GM23338 (cell line): ENCODE measurements around the gene EPS8L3. TPM values are rescaled to one million over a fixed set of nuclear protein-coding genes. Genes with fewer than 3 reads are reported as not detected.

ENCODE experiments used
- ATAC-seq: fragments of 200-7000 bp; cut with Tn5 transposase; 3 replicates; pipeline ENCODE4 v1.9.1; 2020
- DNase-seq: peaks from one replicate; pipeline ENCODE4 v3.0.0-alpha.2; 2015; ENCODE audit warnings: low spot score
- H2AFZ ChIP-seq: fragments of 200-600 bp; sonication (generic); 2 replicates; pipeline ENCODE4 v1.8.0; 2016; ENCODE audit warnings: antibody characterized with exemption, mild to moderate bottlenecking, moderate library complexity
- H3F3A ChIP-seq: fragments of 200-600 bp; sonication (generic); replicated peaks from 2 replicates; pipeline ENCODE4 v1.8.0; 2017; ENCODE audit warnings: antibody characterized with exemption, mixed run types, low read depth
- H3K27ac ChIP-seq: fragments of 200-600 bp; sonication (generic); 2 replicates; pipeline ENCODE4 v1.6.1; 2016; ENCODE audit warnings: low read depth
- H3K27me3 ChIP-seq: fragments of 200-600 bp; sonication (generic); 2 replicates; pipeline ENCODE4 v1.8.0; 2016; ENCODE audit warnings: mild to moderate bottlenecking, mixed run types, moderate library complexity; ENCODE audit not compliant: insufficient read depth
- H3K36me3 ChIP-seq: fragments of 200-600 bp; sonication (generic); 2 replicates; pipeline ENCODE4 v1.8.0; 2016; ENCODE audit warnings: mild to moderate bottlenecking; ENCODE audit not compliant: insufficient read depth
- H3K4me1 ChIP-seq: fragments of 200-600 bp; sonication (generic); 2 replicates; pipeline ENCODE4 v1.8.0; 2016; ENCODE audit warnings: mild to moderate bottlenecking, moderate library complexity; ENCODE audit not compliant: insufficient read depth
- H3K4me2 ChIP-seq: fragments of 200-600 bp; sonication (generic); 2 replicates; pipeline ENCODE4 v1.7.1; 2017; ENCODE audit warnings: mixed run types
- H3K4me3 ChIP-seq: fragments of 200-600 bp; sonication (generic); 2 replicates; pipeline ENCODE4 v1.6.1; 2016; ENCODE audit warnings: mixed run types
- H3K79me2 ChIP-seq: fragments of 200-600 bp; sonication (generic); replicated peaks from 2 replicates; pipeline ENCODE4 v1.8.0; 2017; ENCODE audit warnings: mild to moderate bottlenecking; ENCODE audit not compliant: insufficient read depth
- H3K9me2 ChIP-seq: fragments of 200-600 bp; sonication (generic); 2 replicates; pipeline ENCODE4 v1.8.0; 2017; ENCODE audit not compliant: insufficient read depth
- H4K20me1 ChIP-seq: fragments of 200-600 bp; sonication (generic); replicated peaks from 2 replicates; pipeline ENCODE4 v1.8.0; 2017; ENCODE audit warnings: mild to moderate bottlenecking; ENCODE audit not compliant: insufficient read depth
- H3K27ac Mint-ChIP-seq: 2 replicates; pipeline ENCODE4 v1.8.0; 2020; ENCODE audit warnings: inconsistent platforms, mild to moderate bottlenecking, moderate library complexity, mixed read lengths
- H3K27me3 Mint-ChIP-seq: 3 replicates; pipeline ENCODE4 v1.8.0; 2022; ENCODE audit warnings: low read depth, mild to moderate bottlenecking, moderate library complexity, mixed read lengths, inconsistent platforms; ENCODE audit not compliant: insufficient read depth, poor library complexity
- H3K36me3 Mint-ChIP-seq: 3 replicates; pipeline ENCODE4 v1.8.0; 2021; ENCODE audit warnings: low read depth, mild to moderate bottlenecking, inconsistent platforms, moderate library complexity, mixed read lengths
- H3K4me1 Mint-ChIP-seq: 3 replicates; pipeline ENCODE4 v1.8.0; 2020; ENCODE audit warnings: mild to moderate bottlenecking, inconsistent platforms, mixed read lengths
- H3K4me3 Mint-ChIP-seq: 3 replicates; pipeline ENCODE4 v1.8.0; 2021; ENCODE audit warnings: moderate library complexity, mild to moderate bottlenecking, inconsistent platforms, mixed read lengths
- H3K9me3 Mint-ChIP-seq: 3 replicates; pipeline ENCODE4 v1.8.0; 2020; ENCODE audit warnings: moderate library complexity, mild to moderate bottlenecking, inconsistent platforms, mixed read lengths
- CREB1 ChIP-seq: fragments of 250-450 bp; sonication (Bioruptor Pico); IDR thresholded peaks from 2 replicates; pipeline ENCODE4 v1.5.0; 2020; ENCODE audit warnings: low read depth, mild to moderate bottlenecking, moderate library complexity
- EZH2 ChIP-seq: fragments of 200-600 bp; sonication (generic); IDR thresholded peaks from one replicate; pipeline ENCODE4 v1.8.0; 2017; ENCODE audit warnings: antibody characterized with exemption, mild to moderate bottlenecking, low read depth; ENCODE audit not compliant: unreplicated experiment
- EZH2phosphoT487 ChIP-seq: fragments of 200-600 bp; sonication (generic); IDR thresholded peaks from one replicate; pipeline ENCODE4 v1.8.1; 2018; ENCODE audit warnings: antibody characterized with exemption; ENCODE audit not compliant: unreplicated experiment
- JUNB ChIP-seq: IDR thresholded peaks from one replicate; pipeline ENCODE4 v1.6.1; 2016; ENCODE audit warnings: antibody characterized with exemption; ENCODE audit not compliant: unreplicated experiment
- STAT1 ChIP-seq: IDR thresholded peaks from one replicate; pipeline ENCODE4 v1.6.1; 2016; ENCODE audit warnings: antibody characterized with exemption; ENCODE audit not compliant: unreplicated experiment
- ZNF331 ChIP-seq: fragments of 250-450 bp; sonication (Bioruptor Pico); IDR thresholded peaks from 2 replicates; pipeline ENCODE4 v1.5.0; 2020; ENCODE audit warnings: low read depth, mild to moderate bottlenecking, moderate library complexity
- polyA plus RNA-seq: library from polyadenylated mRNA; unstranded; fragments of >200 nt; fragmentation: Nextera tagmentation; extraction: Ambion mirVana; gene quantifications from 2 replicates; pipeline ENCODE4 v1.2.1, GENCODE V29; 2016
- total RNA-seq: library from RNA; depleted of rRNA; stranded (reverse); fragments of >200 nt; shearing (Covaris generic); gene quantifications from 2 replicates; pipeline ENCODE4 v1.2.3, GENCODE V29; 2014
- TF ChIP-seq, protein P1 (sequence below): fragments of 250-450 bp; sonication (Bioruptor Pico); IDR thresholded peaks from 2 replicates; pipeline ENCODE4 v1.5.0; 2020; ENCODE audit warnings: mild to moderate bottlenecking, moderate library complexity

The EPS8L3 gene
- total and polyA plus RNA-seq, 2 experiments from 2014 or later: not detected

GRCh38 chr1:109724933-109725332 lies 38.8 kb downstream of the EPS8L3 start:
- H3K4me3 Mint-ChIP-seq: no peak overlapping the region
- no peak overlapping the region for H3K27ac ChIP-seq
- TF ChIP-seq, protein P1, sequence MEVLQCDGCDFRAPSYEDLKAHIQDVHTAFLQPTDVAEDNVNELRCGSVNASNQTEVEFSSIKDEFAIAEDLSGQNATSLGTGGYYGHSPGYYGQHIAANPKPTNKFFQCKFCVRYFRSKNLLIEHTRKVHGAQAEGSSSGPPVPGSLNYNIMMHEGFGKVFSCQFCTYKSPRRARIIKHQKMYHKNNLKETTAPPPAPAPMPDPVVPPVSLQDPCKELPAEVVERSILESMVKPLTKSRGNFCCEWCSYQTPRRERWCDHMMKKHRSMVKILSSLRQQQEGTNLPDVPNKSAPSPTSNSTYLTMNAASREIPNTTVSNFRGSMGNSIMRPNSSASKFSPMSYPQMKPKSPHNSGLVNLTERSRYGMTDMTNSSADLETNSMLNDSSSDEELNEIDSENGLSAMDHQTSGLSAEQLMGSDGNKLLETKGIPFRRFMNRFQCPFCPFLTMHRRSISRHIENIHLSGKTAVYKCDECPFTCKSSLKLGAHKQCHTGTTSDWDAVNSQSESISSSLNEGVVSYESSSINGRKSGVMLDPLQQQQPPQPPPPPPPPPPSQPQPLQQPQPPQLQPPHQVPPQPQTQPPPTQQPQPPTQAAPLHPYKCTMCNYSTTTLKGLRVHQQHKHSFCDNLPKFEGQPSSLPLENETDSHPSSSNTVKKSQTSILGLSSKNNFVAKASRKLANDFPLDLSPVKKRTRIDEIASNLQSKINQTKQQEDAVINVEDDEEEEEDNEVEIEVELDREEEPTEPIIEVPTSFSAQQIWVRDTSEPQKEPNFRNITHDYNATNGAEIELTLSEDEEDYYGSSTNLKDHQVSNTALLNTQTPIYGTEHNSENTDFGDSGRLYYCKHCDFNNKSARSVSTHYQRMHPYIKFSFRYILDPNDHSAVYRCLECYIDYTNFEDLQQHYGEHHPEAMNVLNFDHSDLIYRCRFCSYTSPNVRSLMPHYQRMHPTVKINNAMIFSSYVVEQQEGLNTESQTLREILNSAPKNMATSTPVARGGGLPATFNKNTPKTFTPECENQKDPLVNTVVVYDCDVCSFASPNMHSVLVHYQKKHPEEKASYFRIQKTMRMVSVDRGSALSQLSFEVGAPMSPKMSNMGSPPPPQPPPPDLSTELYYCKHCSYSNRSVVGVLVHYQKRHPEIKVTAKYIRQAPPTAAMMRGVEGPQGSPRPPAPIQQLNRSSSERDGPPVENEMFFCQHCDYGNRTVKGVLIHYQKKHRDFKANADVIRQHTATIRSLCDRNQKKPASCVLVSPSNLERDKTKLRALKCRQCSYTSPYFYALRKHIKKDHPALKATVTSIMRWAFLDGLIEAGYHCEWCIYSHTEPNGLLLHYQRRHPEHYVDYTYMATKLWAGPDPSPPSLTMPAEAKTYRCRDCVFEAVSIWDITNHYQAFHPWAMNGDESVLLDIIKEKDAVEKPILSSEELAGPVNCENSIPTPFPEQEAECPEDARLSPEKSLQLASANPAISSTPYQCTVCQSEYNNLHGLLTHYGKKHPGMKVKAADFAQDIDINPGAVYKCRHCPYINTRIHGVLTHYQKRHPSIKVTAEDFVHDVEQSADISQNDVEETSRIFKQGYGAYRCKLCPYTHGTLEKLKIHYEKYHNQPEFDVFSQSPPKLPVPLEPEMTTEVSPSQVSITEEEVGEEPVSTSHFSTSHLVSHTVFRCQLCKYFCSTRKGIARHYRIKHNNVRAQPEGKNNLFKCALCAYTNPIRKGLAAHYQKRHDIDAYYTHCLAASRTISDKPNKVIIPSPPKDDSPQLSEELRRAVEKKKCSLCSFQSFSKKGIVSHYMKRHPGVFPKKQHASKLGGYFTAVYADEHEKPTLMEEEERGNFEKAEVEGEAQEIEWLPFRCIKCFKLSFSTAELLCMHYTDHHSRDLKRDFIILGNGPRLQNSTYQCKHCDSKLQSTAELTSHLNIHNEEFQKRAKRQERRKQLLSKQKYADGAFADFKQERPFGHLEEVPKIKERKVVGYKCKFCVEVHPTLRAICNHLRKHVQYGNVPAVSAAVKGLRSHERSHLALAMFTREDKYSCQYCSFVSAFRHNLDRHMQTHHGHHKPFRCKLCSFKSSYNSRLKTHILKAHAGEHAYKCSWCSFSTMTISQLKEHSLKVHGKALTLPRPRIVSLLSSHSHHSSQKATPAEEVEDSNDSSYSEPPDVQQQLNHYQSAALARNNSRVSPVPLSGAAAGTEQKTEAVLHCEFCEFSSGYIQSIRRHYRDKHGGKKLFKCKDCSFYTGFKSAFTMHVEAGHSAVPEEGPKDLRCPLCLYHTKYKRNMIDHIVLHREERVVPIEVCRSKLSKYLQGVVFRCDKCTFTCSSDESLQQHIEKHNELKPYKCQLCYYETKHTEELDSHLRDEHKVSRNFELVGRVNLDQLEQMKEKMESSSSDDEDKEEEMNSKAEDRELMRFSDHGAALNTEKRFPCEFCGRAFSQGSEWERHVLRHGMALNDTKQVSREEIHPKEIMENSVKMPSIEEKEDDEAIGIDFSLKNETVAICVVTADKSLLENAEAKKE (CRISPR knock-in tag): no peak
- TF ChIP-seq STAT1: no peak
- peaks cover 6% of the 10 kb centered on the region for H3K4me1 Mint-ChIP-seq
- no peaks in the 10 kb centered on the region for H4K20me1 ChIP-seq
- H3K9me3 Mint-ChIP-seq: peaks cover 19% of the 10 kb centered on the region
- H3K4me1 ChIP-seq: peaks cover 6% of the 10 kb centered on the region; the same call in 1 of the 2 replicates
- DNase-seq (no peak), ATAC-seq (no peak)
- no peaks in the 10 kb centered on the region for H3K79me2 ChIP-seq
- no peak overlapping the region for H2AFZ ChIP-seq
- H3F3A ChIP-seq: no peaks in the 10 kb centered on the region
- no peaks in the 10 kb centered on the region for H3K9me2 ChIP-seq
- H3K27me3 Mint-ChIP-seq: no peaks in the 10 kb centered on the region
- peaks cover 3% of the 10 kb centered on the region; the same call in 1 of the 2 replicates for H3K36me3 ChIP-seq
- H3K36me3 Mint-ChIP-seq: peaks cover 12% of the 10 kb centered on the region
- H3K4me3 ChIP-seq: no peak overlapping the region
- H3K27me3 ChIP-seq: no peaks in the 10 kb centered on the region
- no peak overlapping the region for H3K4me2 ChIP-seq
- H3K27ac Mint-ChIP-seq: no peak overlapping the region

DNA sequence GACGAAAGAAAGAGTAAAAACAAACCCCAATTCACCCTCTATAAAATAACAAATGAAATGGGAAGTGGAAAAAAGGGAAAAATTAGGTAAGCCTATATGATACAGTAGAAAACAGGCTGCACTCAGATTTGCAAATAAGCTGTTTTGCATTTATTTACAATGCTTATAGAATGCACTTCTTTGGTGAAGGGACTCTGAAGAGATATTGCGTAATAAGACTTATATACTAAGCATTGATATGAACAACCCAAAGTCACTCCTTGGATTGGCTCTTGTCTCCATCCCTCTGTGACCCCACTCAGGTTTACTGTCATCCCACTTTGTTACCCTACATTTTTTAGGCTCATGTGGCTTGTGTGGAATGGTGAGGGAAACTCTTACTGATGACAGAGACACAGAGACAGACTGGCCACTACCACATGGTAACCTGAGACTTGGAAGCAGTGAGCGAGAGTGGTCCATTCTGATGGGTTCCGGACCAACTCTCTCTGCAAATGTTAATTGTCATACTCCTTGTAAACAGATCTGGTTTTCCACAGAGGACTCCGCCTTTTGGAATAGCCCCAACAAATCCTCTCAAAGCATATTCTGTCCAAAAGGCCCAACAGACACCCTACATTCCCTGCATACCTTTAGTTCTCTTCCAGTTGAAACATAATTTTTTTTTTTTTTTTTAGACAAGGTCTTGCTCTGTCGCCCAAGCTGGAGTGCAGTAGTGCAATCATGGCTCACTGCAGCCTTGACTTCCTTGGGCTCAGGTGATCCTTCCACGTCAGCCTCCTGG lies 40.6 kb downstream of the EPS8L3 start:
- Histone ChIP-seq H3K27ac (no peak overlapping the region), H3F3A (no peaks in the 10 kb centered on the region), H3K79me2 (no peaks in the 10 kb centered on the region), H3K4me2 (no peak overlapping the region), H3K4me1 (no peaks in the 10 kb centered on the region; the same call in 1 of the 2 replicates), H4K20me1 (no peaks in the 10 kb centered on the region), H3K9me2 (no peaks in the 10 kb centered on the region), H3K36me3 (peaks cover 3% of the 10 kb centered on the region; the same call in 1 of the 2 replicates), H3K4me3 (no peak overlapping the region), H3K27me3 (no peaks in the 10 kb centered on the region), H2AFZ (no peak overlapping the region)
- H3K4me1 Mint-ChIP-seq: no peaks in the 10 kb centered on the region
- H3K36me3 Mint-ChIP-seq: peaks cover 12% of the 10 kb centered on the region
- peaks cover 19% of the 10 kb centered on the region for H3K9me3 Mint-ChIP-seq
- DNase-seq: no peak
- no peak overlapping the region for H3K27ac Mint-ChIP-seq
- no peak for ATAC-seq
- H3K4me3 Mint-ChIP-seq: no peak overlapping the region
- H3K27me3 Mint-ChIP-seq: no peaks in the 10 kb centered on the region
- TF ChIP-seq CREB1 (CRISPR knock-in tag) (no peak), EZH2phosphoT487 (no peak), ZNF331 (CRISPR knock-in tag) (no peak), JUNB (no peak), EZH2 (no peak)
